AML-193 (cell line): ENCODE results near the gene TRPC4AP.
A peak's percentile ranks its signal among the peaks of the same experiment; 100 is the strongest.

Experiments
- DNase-seq, 2 experiments: peaks; one replicate each; lab custom pipeline; 2025; lab: John Stamatoyannopoulos, UW

Gene TRPC4AP

DNA sequence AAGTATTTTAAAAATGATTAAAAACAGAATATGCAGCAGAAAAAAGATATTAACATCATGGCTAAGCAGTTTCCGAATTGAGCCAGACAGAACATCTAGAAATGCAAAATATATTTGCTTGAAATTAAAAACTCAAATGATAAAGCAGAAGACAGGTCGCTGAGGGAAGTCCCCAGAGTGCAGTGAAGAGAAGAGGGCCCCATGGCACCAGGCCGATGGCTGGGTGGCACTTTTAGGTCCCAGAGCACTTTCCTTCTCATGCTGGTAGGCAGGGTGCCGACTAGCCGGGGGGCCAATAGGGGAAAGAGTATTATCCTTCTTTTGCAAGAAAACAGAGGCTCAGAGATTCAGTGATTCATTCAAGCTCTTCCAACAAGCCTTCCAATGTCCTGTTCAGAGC, 78.1 kb downstream of the TRPC4AP start:
- DNase-seq, result no peak

DNA sequence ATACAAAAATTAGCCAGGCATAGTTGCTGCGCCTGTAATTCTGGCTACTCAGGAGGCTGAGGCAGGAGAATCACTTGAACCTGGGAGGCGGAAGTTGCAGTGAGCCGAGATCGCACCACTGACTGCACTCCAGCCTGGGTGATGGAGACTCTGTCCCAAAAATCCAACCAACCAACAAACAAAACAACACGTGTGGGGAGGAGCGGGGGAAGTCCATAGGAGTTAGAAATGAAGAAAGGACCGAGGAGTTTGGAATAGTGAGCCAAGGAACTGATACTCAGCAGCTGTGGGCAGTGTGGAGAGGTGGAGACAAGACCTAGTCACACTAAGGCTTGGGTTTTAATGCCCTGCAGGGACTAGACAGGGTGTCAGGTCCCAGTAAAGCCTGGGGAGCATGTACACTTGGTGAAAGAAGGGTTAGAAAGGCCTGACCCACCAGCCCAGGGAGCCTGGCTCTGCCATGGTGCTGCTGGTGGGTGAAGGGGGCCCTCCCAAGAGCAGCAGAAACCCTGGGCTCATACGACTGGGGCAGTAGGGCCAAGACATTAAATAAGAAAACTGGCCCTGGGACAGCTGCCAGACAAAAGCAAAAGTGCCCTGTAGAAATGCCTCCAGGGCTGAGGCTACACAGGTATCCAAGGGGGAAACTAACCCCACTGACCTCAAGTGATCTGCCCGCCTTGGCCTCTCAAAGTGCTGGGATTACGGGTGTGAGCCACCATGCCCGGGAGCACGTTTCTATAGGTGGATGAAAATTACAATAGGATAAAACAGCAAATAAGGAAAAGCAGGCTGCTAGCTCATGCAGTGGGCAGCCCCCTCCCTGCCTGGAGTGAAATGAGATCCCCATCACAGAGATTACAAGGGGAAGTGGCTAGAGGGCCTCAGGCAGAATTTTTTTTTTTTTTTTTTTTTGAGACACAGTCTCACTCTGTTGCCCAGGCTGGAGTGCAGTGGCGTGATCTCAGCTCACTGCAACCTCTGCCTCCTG, 78.9 kb downstream of the TRPC4AP start:
- no peak for DNase-seq

DNA sequence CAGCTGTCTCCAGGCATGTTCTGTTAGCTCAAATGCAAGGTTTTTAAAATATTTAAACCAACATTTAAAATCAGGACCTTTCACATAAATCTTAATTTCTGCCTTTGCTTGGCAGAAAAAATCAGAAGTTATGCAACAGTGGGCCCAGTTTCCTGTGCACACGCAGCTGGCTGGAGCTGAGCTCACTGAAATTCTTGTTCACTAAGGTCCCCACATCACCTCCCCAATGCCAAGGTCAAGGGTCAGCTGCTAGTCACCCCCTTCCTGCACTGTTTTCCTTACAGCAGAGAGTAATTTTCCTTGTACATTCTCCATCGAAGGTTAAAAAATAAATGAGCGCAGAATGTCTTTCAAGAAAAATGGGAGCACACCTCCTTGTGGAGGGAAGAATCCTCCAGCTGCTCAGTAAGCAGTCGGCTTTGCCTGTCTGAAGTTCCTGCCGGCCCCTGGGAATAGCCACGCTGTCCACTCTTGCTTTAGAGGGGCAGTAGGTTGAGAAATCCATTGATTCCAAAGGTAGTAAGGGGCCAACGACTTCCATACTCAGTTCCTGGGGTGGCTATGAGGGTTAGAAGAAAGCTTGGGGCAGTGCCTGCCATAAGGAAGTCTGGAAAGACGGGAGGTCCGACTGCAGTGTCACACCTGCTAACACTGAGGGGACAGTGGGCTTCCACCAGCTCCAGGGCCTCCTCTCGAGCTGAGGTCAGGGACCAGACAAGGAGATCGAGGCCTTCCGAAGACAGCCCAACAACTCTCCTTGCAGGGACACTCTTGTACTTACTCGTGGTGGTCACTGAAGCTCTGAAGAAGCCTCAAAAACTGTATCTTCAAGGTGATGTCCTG, 80.2 kb downstream of the TRPC4AP start:
- DNase-seq, result peak in 1 of 2 experiments; percentile 4

DNA sequence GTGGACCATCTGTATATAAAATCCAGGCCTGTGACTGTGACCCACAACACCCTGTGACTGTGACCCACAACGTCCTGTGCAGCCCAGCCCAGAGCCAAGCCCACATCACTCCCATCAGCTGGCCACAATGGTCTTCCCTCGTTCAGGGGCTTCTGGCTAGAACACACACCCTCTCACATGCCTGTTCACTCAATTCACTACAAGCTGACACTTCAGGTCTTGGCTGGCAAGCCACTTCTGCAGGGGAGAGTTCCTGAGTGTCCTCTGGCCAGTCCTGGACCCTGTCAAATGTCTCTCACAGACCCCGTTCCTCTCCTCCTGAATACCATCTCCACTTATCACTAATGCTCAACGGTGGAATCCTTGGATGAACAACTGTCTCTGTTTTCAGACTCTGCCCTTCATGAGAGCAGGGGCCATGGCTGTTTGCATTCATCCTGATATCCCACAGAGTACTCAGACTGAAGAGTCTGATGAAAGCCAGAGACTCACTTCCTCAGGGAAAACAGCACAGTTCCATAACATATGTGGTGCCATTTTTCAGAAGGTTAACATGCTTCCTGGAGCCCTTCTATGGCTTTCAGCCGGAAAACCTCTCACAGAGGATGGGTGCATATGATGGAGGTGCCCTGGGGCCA, 80.9 kb downstream of the TRPC4AP start:
- no peak for DNase-seq

DNA sequence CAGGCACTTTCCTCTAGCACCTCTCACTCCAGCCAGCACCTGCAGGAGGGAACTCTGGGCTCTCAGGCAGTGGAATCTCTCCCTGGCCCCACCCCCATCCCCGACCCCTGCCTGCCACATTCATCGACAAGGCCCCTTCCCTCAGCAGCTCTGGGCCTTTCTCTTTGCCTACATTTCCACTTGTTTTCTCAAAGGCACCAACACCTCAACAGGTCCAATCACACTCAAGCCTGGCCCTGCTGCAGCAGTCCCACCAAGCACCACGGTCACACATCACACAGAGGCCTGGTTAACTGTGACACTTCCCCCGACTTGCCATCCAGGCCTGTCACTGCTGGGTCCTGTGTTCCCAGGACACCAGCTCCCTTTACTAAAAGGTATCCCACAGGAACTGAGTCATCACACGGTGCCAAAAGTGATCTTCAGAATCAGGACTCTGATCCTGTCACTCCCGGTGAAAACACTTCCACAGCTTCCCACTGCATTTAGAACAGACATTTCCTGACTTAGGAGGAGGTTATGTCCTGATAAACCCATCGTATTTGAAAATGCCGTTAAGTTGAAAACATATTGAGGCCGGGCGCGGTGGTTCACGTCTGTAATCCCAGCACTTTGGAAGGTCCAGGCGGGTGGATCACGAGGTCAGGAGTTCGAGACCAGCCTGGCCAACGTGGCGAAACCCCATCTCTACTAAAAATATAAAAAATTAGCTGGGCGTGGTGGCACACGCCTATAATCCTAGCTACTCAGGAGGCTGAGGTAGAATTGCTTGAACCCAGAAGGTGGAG, 82.0 kb downstream of the TRPC4AP start:
- no peak for DNase-seq

DNA sequence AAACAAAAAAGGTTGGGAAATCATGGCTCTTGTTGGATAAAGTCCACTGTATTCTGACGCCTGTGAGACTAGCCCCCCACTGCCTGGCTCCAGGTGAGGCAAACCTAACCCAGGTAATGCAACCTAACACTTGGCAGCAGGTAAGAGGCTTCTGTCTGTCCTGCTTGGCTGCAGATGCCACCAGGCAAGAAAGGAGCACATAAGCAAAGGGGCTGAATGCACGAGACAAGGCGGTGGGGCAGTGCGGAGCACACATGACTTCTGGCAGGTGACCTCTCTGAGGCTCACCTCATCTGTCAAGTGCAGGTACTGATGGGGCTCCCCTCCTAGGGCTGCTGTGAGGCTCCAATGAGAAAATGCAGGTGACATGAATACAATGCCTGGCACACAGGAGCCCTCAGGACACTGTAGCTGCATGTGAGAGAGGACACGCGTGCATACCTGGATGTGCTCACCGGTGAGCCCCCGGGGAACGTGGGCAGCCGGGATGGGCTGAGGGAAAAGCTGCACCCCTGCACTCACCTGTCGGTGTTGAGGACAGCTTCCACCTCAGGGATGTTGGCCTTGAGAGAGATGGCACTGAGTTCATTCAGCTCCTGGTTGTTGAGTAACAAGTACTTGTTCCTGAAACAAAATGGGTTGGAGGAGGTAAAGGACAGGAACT, 82.8 kb downstream of the TRPC4AP start:
- DNase-seq, result no peak

DNA sequence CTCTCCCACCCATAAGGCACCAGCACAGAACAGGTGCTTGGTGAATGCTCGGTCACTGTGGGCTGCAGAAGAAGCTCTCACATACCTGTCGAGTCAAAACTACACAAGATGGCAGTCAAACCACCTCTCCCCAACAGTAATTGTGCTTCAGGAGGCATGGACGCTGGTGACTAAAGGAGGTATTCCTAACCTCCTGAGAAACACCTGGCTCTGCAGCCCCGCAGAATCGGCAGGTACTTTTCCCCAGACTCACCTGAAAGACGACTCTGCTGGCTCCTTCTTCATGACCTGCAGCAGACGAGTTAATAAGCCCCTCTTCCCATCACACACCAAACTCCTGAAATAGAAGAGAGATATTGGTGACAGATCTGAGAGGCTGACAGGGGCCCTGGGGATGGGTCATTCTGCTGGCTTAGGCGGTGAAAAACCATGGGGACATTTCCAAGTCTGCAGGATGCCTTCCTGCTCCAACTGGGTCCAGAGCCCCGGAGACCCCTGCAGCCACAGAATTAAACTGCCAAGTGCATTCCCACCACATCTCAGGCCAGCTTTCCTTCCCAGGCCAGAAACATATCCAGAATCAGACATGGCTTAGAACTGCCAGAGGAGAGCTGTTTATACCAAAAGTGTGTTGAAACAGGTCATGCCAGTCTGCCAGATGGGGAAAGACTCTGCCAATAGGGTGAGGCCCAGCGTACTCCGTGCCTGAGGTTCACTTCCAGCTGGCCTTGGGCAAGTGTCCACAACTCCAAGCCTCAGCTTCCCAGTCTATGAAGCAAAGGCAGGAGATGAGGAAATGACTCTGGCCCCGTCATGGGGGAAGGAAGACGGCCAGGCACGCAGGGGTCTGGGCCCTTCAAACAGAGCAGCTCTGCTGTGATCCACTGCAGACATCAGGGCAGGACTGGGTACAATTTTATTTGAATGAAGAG, 83.9 kb downstream of the TRPC4AP start:
- no peak for DNase-seq

DNA sequence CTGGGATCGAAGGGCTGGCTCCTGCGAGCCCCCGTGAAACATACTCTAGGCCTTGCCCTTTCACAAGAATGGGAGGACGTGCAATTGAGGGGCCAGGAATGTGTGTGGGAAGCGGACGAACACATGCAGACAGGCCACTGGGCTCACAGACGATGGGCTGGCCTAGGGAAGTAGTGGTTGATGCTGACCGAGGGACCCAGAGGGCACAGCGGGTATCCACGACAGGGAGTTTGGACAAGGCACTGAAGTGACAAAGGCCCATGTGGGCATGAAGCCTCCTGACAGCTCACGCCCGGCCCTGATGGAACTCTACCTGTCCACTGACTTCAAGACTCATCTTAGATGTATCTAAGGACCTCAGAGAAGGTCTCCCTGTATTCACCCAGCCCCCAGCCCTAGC, 84.7 kb downstream of the TRPC4AP start:
- no peak for DNase-seq

DNA sequence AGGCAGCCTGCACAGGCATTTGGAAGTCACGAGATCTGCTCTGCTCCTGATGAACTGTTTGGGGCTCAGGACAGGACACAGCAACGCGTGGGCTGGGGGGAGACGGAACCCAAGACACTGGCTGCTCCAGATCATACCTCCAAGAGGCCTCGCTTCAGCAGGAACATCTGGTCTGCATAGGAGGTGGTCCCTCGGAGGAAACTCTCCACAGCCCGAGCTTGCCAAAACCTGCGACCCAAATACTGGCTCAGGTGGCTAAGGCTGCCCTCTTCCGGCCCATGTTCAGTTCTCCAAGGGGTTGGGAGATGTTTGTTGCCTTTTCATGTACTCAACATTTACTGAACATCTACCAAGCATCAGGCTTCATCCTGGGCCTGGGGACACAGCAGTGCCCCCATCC, 85.2 kb downstream of the TRPC4AP start:
- no peak for DNase-seq

DNA sequence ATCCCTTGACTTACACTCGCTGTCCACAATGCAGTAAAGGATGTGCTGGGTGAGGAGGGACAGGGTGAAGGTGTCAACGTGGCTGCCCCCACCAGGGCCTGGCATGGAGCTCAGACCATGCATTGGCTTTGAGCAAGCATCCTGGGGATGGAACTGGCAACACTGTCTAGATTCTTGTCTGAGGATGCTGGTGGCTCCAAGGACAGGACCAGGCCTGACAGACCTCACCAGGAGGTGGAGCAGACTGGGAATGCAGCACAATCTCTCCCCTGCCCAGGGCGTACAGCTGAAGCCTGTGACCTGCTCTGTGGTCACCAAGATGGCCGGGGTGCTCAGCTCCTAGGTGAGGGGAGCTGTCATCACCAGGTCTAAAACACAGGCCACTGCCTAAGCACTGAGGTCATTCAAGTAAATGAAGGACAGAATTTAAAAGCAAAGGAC, 86.1 kb downstream of the TRPC4AP start:
- no peak for DNase-seq

DNA sequence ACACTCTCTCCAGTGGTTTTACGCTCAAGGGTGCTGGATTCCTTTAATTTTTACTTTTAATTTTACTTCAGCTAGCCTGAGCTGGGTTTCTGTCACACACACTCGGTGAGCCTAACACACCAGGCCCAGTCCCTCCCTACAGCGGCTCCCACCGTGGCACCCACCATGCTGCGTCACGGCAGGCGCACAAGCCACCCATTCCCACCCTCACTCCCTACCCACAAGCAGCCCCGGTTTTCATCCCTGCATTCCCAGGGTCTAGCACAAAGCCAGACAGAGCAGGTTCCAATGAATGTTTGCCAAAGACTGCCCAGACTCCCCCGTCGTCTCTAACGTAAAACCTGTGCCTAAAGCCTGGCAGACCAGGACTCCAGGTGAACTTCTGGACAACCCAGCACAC, 86.6 kb downstream of the TRPC4AP start:
- DNase-seq, result no peak

DNA sequence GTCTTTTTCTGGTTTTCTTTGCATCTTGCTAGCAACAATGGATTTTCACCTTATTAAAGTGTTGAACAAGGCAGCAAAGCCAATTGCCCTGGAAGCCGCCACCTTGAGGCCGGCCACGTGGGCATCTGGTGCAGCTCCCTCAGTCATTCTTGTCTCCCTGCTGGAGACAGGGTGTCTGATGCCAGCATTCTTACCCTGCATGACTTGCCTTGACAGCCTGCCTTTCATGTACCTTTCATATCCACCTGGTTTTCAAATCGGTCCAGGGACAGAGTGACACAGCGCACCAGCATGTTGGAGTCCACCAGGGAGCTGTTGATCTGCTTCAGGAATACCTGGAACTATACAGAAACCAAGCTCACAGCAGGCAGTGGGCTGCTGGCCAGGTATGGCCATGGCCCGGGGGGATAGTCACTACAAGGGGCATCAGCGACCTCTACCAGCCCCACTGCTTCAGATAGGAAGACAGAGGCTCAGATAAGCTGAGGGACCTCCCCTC, 87.1 kb downstream of the TRPC4AP start:
- DNase-seq, result no peak

DNA sequence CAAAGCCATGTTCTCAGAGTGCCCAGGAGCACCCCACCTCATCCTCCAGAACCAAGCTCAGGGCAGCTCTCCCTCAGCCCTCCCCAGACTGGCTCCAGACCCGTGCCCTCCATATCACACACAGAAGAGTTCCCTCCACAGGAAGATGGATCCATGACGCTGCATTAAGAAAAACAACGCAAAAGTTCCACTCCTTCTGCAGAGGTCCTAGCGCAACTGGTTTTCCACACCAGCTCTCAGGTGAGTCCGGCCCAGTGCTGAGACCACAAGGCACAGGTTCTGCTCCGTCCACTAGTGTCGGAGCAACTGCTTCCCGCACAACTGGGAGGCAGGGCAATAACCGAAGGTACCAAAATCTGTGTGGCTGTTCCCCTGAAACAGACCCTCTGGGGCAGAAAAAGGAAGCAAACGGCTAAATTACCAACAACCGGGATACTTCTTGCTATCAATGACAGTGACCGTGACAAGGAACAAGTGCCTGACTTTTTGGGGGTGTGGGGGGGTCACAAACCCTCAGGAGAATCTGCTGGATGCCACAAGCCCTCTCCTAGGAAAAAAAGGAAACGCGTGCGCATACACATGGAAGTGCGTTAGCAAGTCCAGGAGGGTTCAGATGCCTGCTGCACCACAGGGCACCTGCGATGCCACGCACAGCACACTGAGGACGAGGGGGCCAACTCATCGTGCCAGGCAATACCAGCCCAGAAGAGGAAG, 87.7 kb downstream of the TRPC4AP start:
- DNase-seq, result no peak

DNA sequence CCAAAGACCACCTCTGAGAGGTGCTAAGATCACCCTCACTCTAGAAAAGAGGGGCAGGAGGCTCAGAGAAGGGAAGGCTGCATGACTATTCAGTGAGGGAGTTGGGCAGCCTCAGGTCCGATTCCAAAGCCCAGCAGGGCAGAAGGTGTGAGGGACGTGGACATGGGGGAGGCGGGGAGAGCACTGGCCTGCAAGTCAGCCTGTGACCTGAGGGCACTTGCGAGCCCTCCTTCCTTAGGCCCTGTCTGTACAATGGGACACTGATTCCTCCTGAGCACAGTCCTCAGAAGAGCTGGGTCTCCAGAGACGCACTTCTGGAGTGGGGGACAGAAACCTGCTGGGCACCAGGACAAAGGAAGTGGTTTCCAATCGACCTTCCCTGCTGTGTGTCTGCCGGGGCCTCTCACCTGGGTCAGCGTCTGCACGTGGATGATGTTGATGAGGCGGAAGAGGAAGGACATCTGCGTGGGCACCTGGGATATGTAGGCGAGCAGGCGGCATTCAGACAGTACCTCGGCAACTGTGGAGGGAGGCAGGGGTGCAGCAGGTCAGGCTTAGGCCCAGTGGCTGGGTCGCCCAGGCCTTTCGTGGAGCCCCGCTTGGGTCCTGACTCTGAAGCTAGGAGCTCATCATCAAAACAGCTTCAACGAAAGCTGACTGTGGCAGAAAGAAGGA, 88.4 kb downstream of the TRPC4AP start:
- DNase-seq, result no peak

DNA sequence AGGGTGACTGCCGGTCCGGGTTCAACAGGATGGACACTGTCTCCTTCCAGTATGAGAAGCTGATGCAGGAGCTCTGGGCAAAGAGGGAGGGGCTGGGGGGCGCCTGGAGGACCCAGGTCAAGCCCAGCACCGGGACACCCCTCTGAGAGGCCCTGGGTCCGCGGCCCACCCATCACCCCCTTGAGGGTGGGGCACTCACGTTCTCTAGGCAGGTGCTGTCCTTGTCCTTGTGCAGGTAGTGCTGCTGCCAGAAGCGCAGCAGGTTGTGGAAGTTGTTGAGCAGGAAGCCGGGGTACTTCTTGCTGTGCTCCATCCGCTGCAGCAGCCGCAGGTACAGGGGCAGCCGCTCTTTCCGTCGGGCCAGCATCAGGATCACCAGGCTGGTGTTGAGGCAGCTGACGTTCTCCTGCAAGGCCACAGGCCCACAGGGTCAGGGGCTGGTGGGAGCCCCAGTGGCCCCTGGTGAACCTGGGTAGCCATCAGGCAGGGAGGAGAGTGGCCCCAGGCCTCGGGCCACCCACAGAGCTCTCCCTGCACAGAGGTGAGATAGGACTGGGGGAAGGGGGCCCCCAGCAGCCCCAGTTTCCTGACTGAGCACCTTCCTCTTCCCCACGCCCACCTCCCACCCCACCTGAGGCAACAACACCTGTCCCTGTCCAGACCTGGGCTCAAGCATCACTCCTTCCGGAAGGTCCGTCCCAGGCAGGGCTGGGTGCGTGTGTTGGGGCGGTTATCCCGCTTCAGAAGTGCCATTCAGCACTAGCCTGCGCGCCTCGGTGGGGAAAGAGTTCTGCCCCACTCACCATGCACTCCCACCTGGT, 89.2 kb downstream of the TRPC4AP start:
- no peak for DNase-seq

DNA sequence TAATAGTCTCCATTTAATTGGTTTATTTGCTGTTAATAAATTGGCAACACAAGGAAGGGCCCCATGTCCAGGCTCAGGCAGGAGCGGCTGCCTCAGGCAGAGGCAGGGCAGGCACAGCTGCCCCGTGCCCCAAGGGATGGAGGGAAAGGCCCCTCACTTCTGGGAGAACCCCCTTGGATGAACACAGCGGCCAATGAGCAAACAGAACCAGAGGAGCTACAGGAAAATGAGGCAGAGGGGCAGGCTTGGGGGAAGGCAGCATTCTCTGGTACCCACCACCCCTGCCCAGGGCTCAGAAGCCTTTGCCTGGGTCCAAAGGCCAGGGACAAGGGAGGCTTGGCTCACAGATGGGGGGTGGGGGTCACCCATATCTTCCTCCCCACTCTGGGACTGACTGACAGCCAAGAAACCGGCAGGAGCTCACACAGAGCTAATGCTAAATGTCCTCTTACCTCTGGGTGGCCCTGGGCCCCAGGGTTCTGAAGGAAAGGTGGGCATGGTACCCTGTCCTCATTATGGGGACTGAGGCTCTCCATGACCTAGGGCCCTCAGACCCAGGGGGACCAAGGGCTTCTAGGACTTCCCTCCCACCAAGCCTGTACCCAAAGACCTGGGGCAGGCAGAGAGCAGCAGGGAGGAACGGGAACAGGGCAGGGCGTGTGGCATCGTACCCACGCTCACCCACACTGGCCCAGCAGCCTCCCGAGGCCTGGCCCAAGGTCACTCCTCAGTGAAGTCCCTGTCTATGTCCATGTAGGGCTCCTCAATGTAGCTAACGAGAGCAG, 90.0 kb downstream of the TRPC4AP start:
- DNase-seq, result no peak
